ENCODE measurements around the gene IMPACT.

DNA sequence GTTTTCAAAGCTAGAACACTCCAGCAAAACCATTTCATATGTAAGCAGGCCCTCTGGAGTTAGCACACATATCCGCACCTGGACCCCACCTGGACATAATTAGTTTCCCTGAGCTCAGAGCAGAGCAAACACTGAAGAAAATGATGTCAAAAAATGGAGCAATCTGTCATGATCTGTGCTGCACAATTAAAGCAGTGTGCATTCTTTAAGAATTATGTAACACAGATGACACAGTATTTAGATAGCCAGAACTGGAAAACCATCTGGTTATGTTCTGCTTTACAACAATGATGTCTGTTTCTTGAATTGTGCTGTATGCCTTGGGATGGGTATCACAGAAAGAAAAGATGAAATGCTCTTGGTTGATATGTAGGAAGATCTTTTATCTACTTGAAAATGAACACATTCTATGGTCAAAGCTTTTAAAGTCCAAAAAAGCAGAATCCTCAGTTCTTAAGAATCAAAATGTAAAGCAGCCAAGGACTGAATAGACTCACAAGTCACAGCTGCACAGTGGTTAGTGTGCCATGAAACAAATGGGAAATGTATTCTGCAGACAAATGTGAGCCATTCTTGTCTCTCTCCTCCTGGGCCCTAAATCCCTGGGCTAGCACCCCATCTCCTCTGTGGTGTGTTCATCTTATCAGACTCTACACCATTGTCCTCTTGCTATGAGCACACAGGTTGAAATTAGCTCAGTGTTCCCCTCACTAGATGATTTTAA, 70.7 kb downstream of the IMPACT start:
- no peak for TF ChIP-seq POLR2AphosphoS5 (IDR thresholded peaks at IDR 0.05)
- TF ChIP-seq, protein P1, sequence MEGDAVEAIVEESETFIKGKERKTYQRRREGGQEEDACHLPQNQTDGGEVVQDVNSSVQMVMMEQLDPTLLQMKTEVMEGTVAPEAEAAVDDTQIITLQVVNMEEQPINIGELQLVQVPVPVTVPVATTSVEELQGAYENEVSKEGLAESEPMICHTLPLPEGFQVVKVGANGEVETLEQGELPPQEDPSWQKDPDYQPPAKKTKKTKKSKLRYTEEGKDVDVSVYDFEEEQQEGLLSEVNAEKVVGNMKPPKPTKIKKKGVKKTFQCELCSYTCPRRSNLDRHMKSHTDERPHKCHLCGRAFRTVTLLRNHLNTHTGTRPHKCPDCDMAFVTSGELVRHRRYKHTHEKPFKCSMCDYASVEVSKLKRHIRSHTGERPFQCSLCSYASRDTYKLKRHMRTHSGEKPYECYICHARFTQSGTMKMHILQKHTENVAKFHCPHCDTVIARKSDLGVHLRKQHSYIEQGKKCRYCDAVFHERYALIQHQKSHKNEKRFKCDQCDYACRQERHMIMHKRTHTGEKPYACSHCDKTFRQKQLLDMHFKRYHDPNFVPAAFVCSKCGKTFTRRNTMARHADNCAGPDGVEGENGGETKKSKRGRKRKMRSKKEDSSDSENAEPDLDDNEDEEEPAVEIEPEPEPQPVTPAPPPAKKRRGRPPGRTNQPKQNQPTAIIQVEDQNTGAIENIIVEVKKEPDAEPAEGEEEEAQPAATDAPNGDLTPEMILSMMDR (IDR thresholded peaks at IDR 0.05) = no peak

Data from breast epithelium (tissue), 3 donors.